HepG2 (cell line): ENCODE measurements around the gene PRSS53. TPM values are rescaled to one million over a fixed set of nuclear protein-coding genes. Genes with fewer than 3 reads are reported as not detected.

Experiments
- CBX1 ChIP-seq: IDR thresholded peaks from one replicate; pipeline ENCODE4 v1.6.1; 2016; ENCODE audit warnings: antibody characterized with exemption, low read depth
- ESRRA ChIP-seq: sonication (generic); formaldehyde crosslinking; IDR thresholded peaks from 2 replicates; pipeline ENCODE4 v1.5.1; 2020; ENCODE audit warnings: mild to moderate bottlenecking, low read depth, missing genetic modification reagents
- GPN1 ChIP-seq: sonication (generic); formaldehyde crosslinking; IDR thresholded peaks from 2 replicates; pipeline ENCODE4 v1.5.1; 2020; ENCODE audit warnings: missing genetic modification reagents, borderline replicate concordance
- KAT2B ChIP-seq: fragments of 150-350 bp; IDR thresholded peaks from 2 replicates; pipeline ENCODE4 v1.6.1; 2014; ENCODE audit warnings: low read depth, low read length, borderline replicate concordance
- PHF21A ChIP-seq: sonication (generic); formaldehyde crosslinking; IDR thresholded peaks from 2 replicates; pipeline ENCODE4 v1.5.0; 2020; ENCODE audit warnings: mild to moderate bottlenecking, missing genetic modification reagents
- SRSF4 ChIP-seq: fragments of 200-400 bp; formaldehyde crosslinking; IDR thresholded peaks from one replicate; pipeline ENCODE4 v1.6.1; 2018; ENCODE audit warnings: mild to moderate bottlenecking, low read depth, low read length, moderate library complexity; ENCODE audit not compliant: poor library complexity, severe bottlenecking
- ZFAT ChIP-seq: sonication (generic); formaldehyde crosslinking; conservative IDR thresholded peaks from 2 replicates; pipeline ENCODE4 v1.8.1; 2023; ENCODE audit warnings: missing genetic modification reagents, inconsistent platforms
- ZNF34 ChIP-seq: sonication (generic); formaldehyde crosslinking; IDR thresholded peaks from 2 replicates; pipeline ENCODE4 v1.4.0; 2020; ENCODE audit warnings: mild to moderate bottlenecking, missing genetic modification reagents, borderline replicate concordance
- ZNF781 ChIP-seq: sonication (generic); formaldehyde crosslinking; IDR thresholded peaks from 2 replicates; pipeline ENCODE4 v1.5.1; 2020; ENCODE audit warnings: borderline replicate concordance, mild to moderate bottlenecking, missing genetic modification reagents; ENCODE audit errors: not compliant biosample characterization
- ZNF816 ChIP-seq: sonication (generic); formaldehyde crosslinking; IDR thresholded peaks from 2 replicates; pipeline ENCODE4 v1.8.0; 2022; ENCODE audit warnings: missing genetic modification reagents, mild to moderate bottlenecking, borderline replicate concordance
- ZNF83 ChIP-seq: sonication (generic); formaldehyde crosslinking; IDR thresholded peaks from 2 replicates; pipeline ENCODE4 v1.4.0; 2020; ENCODE audit warnings: missing genetic modification reagents, mild to moderate bottlenecking, borderline replicate concordance
- ZSCAN20 ChIP-seq: sonication (generic); formaldehyde crosslinking; IDR thresholded peaks from 2 replicates; pipeline ENCODE4 v1.4.0; 2020; ENCODE audit warnings: missing genetic modification reagents, mild to moderate bottlenecking, borderline replicate concordance
- polyA plus RNA-seq, 8 experiments: library from polyadenylated mRNA; depleted of rRNA in 3 of 8; stranded (reverse) in 7 of 8; unstranded in 1 of 8; fragments of >200 nt; fragmentation: Illumina TruSeq in 4 of 8; extraction: Trizol in 4 of 8; gene quantifications; 2 replicates each; pipeline versions ENCODE4 v1.2.1 to v1.2.3, GENCODE V29; 2011 to 2016; ENCODE audit warnings: low read depth in 4 of 8, missing spikeins in 1 of 8, mixed read lengths in 1 of 8; ENCODE audit not compliant: insufficient read depth in 1 of 8
- total RNA-seq, 5 experiments: library from RNA; depleted of rRNA; stranded (reverse); fragments of >200 nt; fragmentation: Illumina TruSeq; extraction: Trizol; gene quantifications; 2 replicates each; pipeline ENCODE4 v1.2.3, GENCODE V29; 2016; ENCODE audit warnings: low read depth in 1 of 5
- TF ChIP-seq, protein P1 (sequence below): sonication (generic); formaldehyde crosslinking; IDR thresholded peaks from 2 replicates; pipeline ENCODE4 v1.5.0; 2020; ENCODE audit warnings: missing genetic modification reagents
- TF ChIP-seq, protein P2 (sequence below): IDR thresholded peaks from 2 replicates; pipeline ENCODE4 v1.6.1; 2012; ENCODE audit warnings: inconsistent platforms
- TF ChIP-seq, protein P3 (sequence below): sonication (generic); formaldehyde crosslinking; IDR thresholded peaks from 2 replicates; pipeline ENCODE4 v1.8.0; 2022; ENCODE audit warnings: missing genetic modification reagents, mild to moderate bottlenecking, borderline replicate concordance
- TF ChIP-seq, protein P4 (sequence below): sonication (generic); formaldehyde crosslinking; IDR thresholded peaks from 2 replicates; pipeline ENCODE4 v1.5.0; 2020; ENCODE audit warnings: missing genetic modification reagents
- TF ChIP-seq, protein P5 (sequence below): IDR thresholded peaks from 2 replicates; pipeline ENCODE4 v1.6.1; 2016; ENCODE audit warnings: low read depth, control low read depth
- TF ChIP-seq, protein P6 (sequence below): sonication (generic); formaldehyde crosslinking; IDR thresholded peaks from 2 replicates; pipeline ENCODE4 v1.9.0; 2021; ENCODE audit warnings: missing genetic modification reagents, borderline replicate concordance
- TF ChIP-seq, protein P7 (sequence below): IDR thresholded peaks from 2 replicates; pipeline ENCODE4 v1.6.1; 2016

Gene PRSS53
- total and polyA plus RNA-seq, 2 of the 13 experiments (the other 11 are each of a cell fraction or from before 2014, with no cell fraction given) = 2.2 to 7.4 TPM

DNA sequence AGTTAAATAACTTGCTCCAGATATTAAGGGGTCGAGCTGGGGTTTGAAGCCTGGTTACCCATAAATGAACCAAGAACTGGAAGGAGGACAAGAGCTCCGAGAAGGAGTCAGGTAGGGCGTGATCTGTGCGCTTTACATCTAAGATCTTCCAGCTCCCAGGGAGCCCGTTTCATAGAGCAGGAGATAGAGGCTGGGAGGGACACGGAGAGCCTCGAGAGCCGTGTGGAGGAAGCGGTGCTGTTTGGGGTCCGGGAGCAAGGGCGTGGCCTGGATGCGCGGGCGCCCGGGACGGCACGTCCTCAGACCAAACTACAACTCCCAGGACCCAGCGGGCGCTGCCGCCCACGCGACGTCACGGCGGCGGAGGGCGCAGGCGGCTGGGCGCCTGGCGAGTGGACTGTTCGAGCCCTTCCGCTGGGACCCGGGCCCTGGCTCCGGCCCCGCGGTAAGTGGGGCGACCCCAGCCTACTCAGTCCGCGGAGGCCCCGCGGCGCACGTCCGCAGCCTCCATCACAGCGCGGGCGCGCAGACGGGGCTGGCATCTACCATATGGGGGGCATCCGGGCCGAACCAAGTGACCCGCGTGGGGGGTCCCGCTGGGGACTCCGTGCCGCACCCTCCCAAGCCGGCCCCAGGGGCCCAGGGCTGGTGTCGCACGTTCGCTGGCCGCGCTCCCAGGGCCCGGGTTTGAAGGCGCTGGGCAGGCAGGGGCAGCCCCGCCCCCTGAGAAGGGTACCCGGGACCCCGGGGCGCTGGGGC is 19.5 kb upstream of the PRSS53 start, which contains the start of gene BCKDK (continued):
- TF ChIP-seq ESRRA (CRISPR knock-in tag) (no peak), GPN1 (peak; percentile 84), ZNF816 (CRISPR knock-in tag) (peak; percentile 88), ZNF83 (CRISPR knock-in tag) (no peak), ZNF781 (CRISPR knock-in tag) (no peak), ZNF34 (CRISPR knock-in tag) (no peak), CBX1 (peak; percentile 59), ZSCAN20 (CRISPR knock-in tag) (peak; percentile 82), SRSF4 (no peak), KAT2B (no peak), ZFAT (CRISPR knock-in tag) (no peak), PHF21A (CRISPR knock-in tag) (0 out of 2 replicates have a peak, but pooled peaks have one; percentile 42)
- TF ChIP-seq, protein P1, sequence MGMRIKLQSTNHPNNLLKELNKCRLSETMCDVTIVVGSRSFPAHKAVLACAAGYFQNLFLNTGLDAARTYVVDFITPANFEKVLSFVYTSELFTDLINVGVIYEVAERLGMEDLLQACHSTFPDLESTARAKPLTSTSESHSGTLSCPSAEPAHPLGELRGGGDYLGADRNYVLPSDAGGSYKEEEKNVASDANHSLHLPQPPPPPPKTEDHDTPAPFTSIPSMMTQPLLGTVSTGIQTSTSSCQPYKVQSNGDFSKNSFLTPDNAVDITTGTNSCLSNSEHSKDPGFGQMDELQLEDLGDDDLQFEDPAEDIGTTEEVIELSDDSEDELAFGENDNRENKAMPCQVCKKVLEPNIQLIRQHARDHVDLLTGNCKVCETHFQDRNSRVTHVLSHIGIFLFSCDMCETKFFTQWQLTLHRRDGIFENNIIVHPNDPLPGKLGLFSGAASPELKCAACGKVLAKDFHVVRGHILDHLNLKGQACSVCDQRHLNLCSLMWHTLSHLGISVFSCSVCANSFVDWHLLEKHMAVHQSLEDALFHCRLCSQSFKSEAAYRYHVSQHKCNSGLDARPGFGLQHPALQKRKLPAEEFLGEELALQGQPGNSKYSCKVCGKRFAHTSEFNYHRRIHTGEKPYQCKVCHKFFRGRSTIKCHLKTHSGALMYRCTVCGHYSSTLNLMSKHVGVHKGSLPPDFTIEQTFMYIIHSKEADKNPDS (CRISPR knock-in tag) = 0 out of 2 replicates have a peak, but pooled peaks have one; percentile 32
- TF ChIP-seq, protein P2, sequence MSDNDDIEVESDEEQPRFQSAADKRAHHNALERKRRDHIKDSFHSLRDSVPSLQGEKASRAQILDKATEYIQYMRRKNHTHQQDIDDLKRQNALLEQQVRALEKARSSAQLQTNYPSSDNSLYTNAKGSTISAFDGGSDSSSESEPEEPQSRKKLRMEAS = peak; percentile 90; the same call in 1 of the 2 replicates
- TF ChIP-seq, protein P3, sequence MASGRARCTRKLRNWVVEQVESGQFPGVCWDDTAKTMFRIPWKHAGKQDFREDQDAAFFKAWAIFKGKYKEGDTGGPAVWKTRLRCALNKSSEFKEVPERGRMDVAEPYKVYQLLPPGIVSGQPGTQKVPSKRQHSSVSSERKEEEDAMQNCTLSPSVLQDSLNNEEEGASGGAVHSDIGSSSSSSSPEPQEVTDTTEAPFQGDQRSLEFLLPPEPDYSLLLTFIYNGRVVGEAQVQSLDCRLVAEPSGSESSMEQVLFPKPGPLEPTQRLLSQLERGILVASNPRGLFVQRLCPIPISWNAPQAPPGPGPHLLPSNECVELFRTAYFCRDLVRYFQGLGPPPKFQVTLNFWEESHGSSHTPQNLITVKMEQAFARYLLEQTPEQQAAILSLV = peak; percentile 91; the same call in 1 of the 2 replicates
- TF ChIP-seq, protein P4, sequence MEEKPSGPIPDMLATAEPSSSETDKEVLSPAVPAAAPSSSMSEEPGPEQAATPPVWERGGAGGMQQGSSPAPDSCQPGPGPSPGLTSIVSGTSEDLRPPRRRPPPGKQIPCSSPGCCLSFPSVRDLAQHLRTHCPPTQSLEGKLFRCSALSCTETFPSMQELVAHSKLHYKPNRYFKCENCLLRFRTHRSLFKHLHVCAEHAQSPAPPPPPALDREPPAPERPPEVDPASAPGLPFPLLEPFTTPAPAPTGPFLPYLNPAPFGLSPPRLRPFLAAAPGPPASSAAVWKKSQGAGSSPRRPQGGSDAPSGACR = 0 out of 2 replicates have a peak, but pooled peaks have one; percentile 56
- TF ChIP-seq, protein P5, sequence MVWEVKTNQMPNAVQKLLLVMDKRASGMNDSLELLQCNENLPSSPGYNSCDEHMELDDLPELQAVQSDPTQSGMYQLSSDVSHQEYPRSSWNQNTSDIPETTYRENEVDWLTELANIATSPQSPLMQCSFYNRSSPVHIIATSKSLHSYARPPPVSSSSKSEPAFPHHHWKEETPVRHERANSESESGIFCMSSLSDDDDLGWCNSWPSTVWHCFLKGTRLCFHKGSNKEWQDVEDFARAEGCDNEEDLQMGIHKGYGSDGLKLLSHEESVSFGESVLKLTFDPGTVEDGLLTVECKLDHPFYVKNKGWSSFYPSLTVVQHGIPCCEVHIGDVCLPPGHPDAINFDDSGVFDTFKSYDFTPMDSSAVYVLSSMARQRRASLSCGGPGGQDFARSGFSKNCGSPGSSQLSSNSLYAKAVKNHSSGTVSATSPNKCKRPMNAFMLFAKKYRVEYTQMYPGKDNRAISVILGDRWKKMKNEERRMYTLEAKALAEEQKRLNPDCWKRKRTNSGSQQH (CRISPR knock-in tag) = peak; percentile 23; the same call in 1 of the 2 replicates
- TF ChIP-seq, protein P6, sequence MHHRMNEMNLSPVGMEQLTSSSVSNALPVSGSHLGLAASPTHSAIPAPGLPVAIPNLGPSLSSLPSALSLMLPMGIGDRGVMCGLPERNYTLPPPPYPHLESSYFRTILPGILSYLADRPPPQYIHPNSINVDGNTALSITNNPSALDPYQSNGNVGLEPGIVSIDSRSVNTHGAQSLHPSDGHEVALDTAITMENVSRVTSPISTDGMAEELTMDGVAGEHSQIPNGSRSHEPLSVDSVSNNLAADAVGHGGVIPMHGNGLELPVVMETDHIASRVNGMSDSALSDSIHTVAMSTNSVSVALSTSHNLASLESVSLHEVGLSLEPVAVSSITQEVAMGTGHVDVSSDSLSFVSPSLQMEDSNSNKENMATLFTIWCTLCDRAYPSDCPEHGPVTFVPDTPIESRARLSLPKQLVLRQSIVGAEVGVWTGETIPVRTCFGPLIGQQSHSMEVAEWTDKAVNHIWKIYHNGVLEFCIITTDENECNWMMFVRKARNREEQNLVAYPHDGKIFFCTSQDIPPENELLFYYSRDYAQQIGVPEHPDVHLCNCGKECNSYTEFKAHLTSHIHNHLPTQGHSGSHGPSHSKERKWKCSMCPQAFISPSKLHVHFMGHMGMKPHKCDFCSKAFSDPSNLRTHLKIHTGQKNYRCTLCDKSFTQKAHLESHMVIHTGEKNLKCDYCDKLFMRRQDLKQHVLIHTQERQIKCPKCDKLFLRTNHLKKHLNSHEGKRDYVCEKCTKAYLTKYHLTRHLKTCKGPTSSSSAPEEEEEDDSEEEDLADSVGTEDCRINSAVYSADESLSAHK (CRISPR knock-in tag) = peak; percentile 79; the same call in 1 of the 2 replicates
- TF ChIP-seq, protein P7, sequence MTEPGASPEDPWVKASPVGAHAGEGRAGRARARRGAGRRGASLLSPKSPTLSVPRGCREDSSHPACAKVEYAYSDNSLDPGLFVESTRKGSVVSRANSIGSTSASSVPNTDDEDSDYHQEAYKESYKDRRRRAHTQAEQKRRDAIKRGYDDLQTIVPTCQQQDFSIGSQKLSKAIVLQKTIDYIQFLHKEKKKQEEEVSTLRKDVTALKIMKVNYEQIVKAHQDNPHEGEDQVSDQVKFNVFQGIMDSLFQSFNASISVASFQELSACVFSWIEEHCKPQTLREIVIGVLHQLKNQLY (CRISPR knock-in tag) = peak; percentile 62; the same call in 1 of the 2 replicates
